Renal pelvis (tissue), 4 donors: Measurements from ENCODE around the gene GPR35. TPM values are rescaled to one million over a fixed set of nuclear protein-coding genes. Genes with fewer than 3 reads are reported as not detected.

ENCODE experiments used
- DNase-seq: peaks from one replicate; pipeline ENCODE4 v3.0.0-alpha.2; 2013
- polyA plus RNA-seq, 3 donors: library from polyadenylated mRNA; unstranded; fragments of 120-200 nt; gene quantifications; one replicate each; pipeline ENCODE4 v1.2.1, GENCODE V29; 2013; ENCODE audit not compliant: insufficient read length in 3 of 3

The GPR35 gene
- polyA plus RNA-seq, 3 donors, result 1.8 to 4.2 (median 2.5) TPM

DNA sequence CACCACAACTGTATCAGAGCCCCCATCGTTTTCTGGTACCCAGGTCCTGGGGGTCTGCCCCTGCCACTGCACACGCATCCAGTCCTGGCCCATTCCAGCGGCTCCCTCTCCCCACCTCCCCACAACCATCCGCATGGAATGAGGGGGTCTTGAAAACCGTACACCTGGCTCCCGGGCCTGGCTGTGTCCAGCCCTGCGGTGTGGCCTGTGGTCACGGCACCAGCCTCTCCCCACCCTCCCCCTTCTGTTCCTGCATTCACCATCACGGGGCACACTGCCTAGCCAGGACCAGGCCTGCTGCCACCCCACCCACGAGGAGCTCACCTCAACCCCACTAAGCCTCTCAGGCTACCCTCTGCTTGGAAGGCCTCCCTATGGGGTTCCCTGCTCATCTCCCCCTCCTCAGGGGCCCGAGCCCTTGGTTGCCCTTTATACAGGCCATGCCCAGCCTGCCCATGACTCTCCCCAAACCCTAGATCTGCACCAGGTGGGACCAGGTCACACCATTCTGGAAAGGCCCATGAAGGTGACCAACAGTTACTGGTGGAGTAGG, 11.4 kb downstream of the GPR35 start:
- DNase-seq, result no peak

DNA sequence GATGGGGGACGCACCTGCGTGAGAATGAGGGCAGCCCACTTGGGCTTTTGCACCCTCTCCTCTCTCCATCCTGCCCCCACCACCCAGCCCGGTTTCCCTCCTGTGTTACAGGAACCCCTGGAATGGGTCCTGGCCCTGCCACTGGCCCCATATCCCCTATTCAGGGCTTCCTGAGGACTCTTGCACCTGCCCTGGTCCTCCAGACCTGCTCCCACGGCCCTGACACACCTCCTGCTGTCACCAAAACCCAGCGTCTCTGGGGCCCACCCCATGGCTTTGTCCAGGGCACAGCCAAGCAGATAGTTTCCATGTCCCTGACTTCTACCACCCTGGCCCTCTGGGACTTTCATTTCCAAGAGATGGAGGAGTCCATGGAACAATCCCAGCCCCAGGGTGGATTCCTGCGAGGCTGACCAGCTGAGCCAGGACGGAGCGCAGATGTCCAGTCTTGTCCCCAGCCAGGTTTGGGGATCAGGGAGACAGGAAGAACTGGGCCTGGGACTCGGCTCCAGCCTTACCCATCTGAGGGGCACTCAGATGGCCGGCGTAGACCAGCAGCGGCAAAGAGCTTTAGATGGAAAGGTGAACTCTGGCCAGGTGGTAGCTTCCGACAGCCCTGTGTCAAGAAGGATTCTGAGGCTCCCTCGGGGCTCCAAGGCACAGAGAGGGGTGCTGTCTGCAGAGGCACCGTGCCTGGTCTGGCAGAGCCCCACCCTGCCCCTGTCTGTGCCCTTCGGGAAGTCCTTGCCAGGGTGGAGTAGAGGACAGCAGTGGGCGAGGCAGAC, 12.0 kb downstream of the GPR35 start:
- no peak for DNase-seq

DNA sequence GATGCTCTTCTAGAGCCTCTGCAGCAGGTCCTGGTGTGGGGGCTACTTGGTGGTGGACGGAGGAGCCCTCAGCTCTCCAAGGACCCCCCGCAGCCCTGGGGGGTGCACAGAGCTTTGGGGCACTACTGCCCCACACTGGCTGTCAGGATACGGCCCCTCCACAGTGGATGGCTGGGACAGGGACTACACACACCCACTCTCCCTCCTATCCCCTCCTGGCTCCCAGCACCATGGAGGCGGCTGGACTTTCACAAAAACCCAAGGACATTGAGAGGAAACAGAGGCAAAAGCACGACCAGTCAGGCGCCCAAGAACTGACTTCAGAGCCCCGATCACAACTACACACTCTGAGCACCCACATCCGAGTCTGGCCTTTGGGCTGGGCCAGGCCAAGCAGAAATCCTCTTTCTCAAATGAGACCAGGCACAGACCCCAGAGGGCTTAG, 12.6 kb downstream of the GPR35 start:
- DNase-seq, result no peak

DNA sequence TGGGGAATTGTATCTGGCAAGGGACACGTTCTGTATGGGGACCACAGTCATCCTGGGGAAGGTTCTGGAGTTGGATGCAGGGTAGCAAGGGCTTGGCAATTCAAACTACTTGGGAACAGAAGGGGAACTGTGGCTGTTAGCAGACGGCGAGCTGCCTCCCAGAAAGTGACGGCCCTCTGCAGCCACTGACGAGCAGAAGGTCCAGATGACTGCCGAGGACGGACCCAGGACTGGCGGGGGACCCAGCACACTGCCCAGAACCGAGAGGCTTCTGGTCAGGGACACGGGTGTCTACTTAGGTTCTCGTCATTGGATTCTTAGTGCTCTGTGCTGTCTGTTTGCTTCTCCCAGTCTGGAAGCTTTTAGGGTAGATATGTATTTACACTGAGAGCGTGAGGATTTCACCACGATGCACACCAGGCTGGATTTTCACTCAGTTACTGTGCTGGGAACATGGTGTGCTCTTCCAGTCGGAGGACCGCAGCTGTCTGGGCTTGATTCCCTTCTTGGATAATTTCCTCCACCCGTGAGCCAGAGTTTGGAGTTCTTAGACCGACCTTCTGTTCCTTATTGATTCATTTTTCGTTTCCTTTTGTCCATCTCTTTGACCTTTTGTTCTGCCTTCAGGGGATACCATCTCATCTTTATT, 13.4 kb downstream of the GPR35 start:
- DNase-seq, result no peak

DNA sequence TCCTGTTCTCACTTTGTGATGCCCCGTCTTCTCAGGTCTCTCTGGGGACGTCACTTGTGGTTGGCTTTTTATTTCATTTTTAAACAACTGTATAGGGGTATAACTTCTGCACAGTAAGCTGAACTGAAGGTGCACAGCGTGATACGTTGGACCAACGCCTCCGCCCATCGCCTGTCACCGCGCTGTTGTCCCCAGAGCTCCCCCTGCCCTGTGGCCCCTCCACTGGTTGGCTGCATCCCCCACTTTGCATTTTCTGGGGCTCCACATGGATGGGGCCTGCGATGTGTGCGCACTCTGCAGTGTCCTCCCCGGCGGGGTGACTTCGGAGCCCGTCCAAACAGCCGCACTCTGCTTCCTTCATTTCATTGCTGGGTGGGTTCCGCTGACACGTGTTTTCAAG, 14.3 kb downstream of the GPR35 start:
- DNase-seq, result no peak

DNA sequence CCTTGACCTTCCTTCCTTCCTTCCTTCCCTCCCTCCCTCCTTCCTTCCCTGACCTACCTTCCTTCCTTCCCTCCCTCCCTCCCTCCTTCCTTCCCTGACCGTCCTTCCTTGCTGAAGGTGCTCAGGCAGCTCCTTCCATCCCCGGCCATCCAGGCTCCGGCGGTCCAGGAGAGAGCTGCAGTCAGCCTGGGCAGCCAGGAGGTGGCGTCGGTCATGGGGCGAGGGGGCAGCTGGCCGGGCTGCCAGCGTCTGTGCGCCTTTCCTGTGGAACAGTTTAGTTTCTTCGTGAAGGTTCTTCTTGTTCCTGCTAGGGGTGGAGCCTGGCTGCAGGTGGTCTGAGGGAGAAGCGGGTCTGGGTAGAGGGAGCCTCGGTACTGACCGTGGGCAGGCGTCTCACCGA, 15.7 kb downstream of the GPR35 start:
- DNase-seq, result no peak

DNA sequence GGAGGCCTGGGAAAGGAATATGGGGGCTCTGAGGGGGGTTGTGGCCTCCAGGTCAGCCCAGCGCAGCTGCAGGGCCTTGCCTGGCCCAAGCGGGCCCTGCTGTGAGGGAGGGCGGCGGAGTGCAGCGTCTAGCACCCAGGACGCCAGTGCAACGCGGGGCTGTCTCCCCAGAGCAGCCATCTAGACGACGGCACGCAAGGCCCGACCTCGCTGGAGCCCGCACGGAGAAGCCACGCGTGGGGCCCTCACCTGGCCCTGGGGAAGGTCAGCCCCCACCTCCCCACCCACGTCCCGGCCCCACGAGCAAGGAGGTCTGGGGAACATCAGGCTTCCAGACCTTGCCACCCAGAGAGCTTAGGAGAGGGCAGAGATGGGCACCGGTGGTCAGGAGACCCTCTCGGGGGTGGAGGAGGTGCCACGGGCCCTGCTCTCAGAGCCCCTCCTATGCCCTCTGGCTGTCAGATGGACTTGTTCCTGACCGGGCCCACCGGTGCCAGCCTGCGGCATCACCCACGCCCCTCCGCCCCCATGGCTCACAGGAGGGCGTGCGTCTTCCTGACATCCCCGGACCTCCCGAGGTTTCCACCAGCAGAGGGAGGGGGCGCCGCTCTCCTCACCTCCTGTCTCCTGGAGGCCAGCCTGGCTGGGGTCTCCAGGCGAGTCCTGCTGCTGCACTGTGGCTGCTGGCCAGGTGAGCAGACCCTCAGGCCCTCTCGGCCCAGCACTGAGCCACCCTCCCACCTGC, 17.0 kb downstream of the GPR35 start:
- no peak for DNase-seq

DNA sequence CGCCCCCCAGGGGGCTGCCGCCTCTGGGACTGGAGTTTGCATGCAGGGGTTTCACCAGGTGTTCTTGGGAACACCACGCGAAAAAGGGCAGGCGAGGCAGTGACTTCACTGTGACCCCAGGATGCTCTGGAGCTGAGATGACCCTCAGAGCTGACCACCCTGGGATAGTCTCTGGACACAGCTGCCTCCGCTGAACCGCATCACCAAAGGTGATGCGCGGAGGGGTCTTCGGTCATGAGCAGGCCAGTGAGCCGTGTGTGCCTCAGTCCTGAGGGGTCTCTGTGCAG, 17.5 kb downstream of the GPR35 start:
- DNase-seq, result no peak

DNA sequence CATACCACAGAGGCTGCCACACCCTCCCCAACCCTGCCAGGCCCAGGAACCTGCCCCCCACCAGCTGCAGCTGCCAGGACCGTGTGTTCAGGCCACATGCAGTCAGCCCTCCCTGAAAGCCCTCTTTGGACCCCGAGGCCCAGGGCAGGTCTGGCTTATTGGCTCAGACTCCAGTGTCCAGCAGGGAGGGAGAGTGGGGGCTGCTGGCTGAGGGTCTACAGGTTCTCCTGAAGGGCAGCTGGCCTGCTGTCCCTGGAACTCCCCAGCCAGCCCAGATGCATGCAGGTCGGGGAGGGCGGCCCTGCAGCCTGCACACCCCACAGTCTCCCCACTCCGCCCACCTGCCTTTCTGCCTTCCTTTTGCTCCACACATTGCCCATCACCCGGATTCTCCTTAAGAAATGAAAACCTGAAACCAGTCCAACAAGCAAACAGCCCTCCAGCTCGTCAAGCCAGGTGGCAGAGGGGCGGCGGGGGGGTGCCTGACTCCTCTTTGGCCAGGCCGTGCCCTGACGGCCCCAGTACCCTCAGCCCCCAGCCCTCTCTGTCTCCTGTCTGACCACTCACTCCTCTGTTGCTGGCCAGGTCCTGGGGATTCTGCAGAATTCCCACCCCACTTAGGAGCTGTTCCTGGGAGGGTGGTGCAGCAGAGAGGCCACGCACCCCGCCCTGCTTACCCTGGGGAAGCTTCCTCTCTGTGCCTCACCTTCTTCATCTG, 18.0 kb downstream of the GPR35 start:
- DNase-seq, result no peak

DNA sequence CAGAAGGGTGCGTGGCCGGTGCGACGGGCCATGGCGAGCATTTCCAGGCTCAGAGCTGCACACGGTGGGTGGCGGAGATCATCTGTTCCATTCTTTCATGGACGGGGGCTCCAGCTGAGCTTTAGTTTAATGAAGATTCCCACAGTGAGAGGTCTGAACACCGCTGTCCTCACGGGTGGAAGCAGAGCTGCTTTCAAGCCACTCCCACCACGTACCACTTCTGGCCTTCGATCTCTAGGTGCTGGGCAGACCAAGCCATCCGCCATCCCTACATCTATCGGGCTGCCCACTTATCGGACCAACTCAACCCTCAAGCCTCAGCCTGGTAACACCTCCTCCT, 18.5 kb downstream of the GPR35 start:
- DNase-seq, result no peak

DNA sequence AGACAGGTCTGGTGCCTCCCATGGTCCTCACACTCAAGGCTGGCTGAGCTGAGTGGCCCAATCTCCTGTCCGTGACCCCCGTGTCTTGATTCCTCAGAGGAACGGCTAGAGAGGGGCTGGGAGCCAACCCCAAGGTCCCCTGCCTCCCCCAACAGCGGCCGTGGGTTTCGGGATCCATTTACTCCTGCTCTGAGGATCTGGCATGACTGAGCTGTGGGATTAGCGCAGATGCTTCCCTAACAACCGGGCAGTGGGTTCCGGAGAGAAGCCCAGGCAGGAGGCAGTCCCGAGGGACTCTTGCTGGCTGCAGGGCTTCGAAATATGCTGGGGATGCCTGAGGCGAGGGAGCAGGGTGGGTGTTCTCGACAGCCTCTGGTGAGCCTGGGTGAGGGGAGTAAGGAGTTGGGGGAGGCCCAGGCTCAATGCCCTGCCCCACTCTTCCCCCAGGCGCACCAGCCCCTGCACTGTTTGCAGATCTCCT, 18.9 kb downstream of the GPR35 start:
- DNase-seq, result no peak

DNA sequence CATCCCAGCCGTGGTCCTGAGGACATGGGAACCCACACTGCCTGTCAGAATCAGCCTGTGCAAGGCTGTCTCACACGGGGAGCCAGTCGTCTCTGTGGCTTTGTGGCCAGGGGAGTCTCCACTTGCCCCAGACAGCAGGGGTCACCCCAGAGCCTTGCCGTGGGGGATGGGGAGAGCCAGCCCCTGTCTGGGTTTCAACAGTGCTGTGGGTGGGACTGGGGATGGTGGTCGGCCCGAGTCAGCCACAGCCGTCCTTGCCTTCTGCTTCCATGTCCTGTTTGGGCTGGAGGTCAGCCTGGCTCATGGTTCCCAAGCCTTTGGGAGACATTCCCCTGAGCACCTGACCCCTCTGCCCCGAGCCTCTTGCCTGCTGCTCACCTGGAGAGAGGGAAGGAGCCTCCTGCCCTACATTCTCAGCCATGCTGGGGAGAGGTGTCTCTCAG, 19.6 kb downstream of the GPR35 start:
- no peak for DNase-seq

DNA sequence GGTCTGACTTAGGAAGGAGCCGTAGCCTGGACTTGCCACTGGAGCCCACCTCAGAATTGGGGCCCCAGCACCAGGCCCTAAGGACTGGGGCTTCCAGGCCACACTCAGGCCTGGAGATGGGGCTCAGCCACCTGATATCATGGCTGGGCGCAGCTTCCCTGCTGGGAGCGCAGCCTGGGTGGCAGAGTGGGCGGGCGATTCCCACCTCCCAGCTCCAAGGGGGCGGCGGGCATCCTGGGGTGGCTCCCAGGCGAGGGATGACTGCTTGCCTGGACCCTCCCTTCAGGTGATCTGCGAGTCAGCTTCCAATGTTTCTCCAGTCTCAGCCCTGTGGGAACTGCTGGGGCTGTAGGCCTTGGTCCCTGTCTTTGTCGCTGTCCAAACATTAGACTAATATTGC, 20.1 kb downstream of the GPR35 start:
- no peak for DNase-seq

DNA sequence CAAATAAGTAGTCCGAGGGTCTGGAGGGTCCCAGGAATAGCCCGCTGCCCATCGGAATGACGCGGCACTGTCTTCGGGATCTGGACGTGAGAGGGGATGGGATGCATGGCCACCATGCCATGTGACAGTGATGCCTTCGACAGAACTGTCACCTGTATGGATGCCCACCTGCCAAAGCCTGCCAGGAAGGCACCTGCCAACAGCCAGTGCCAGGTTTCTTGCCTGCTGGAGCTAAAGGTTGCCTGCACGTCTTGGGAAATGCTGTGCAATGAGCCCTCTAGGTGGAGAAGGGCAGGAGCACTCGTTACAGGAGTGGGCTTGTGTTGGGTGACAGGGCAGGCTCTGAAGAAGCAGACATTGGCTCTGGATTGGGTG, 20.5 kb downstream of the GPR35 start:
- DNase-seq, result no peak

DNA sequence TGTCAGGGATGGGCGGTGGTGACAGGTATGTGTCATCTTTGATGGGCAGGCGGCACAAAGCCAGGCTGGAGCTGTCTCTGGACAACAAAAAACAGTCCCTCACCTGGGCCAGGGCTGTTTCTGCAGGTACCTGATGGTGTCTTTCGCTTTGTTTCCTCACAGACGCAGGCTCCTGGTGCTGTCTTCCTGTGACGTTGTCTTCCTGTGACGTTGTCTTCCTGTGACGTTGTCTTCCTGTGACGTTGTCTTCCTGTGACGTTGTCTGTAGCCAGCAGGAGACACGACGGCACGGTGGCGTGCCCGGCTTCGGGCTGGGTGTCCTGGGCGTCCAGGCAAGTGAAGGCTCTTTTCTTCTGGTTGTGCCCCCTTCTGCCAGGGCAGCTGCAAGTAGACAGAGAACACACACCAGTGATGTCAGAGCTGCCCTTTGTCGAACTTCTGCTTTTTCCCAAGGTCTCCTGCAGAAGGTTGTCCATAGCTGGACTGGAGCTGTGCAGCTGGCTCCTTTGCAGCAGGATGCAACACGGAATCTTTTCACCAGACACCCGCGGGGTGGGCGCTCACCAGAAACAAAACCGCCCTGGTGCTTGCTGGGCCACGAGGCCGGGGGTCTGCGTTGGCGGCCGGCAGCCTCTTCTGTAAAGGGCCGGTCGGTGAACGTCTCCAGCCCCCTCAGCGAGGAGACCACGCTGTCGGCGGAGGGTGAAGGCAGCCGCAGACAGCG, 21.1 kb downstream of the GPR35 start:
- DNase-seq, result no peak

DNA sequence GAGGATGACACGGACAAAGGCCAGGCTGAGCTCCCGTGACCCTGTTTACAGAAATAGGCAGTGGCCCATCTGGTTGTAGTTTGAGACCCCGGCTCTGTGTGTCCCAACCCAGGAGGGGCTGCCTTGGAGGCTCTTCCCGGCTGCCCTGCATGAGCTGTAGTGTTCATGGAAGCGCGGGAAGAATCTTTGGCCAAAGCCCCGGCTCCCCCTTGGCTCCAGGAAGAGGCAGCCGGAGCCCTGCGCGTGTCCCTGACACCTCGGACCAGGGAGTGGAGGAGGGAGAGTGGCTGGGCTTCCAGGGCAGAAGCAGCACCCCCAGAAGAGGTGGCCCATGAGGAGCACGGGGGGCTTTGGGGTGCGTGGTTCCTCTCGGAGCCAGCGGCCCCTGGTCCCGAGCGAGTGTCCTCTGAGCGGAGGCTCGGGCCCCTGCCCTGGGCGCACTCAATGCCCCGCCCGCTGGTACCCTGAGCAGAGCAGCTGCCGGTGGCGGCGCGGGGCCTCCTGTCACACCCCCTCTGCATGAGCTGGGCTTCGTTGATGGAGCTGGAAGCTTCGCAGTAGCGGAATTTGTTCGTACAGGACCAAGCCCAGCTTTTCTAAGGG, 21.7 kb downstream of the GPR35 start:
- no peak for DNase-seq

DNA sequence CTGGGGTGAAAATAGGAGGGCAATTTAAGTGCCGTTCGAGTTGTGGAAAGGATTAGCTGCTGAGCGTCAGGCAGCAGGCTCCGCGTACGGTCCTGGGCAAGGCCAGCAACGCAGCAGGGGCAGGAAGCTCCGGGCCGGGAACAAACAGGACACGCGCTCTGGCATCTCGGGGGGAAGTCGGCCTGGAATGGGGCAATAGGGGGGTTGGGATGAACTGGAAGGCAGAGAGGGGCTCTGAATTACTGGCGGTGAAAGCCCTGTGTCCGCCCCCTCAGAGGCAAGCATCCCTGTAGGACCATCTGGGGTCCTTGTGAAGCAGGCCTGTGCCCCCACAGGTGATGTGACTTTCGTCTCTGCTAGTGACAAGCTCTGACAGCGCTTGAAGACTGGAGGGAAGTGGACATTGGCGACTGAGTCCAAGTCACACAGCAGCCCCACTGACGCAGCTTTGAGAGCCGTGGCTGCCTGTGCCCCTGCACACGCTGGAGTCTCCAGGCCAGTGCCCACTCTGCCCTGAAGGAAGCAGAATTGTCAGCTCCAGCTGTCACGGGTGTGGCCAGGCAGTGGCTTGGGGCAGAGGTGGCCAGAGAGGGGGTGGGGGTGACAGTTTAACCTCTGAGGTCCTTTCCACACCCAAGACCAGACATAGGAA, 22.3 kb downstream of the GPR35 start:
- no peak for DNase-seq

DNA sequence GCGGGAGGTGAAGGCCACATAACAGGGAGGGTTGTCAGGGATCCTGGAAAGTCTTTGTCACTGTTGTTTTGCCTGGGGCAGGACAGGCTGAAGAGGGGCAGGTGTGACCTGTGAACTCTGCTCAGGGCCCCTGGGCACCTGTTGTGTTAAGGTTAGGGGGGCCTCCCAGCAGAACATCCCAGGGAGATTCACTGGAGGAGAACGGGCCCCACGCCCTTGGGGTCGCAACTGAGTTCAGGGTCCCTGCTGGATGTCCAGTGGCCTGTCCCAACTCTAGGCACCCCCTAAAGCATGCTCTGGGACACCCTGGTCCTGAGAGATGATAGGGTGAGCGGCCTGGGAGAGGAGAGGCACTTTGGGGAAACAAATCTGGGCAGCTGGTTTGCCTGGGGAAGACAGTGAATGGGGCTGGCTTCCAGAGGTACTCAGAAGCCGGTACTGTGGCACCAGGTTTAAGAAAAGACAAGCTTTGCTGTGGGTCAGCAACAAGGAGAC, 22.9 kb downstream of the GPR35 start:
- DNase-seq, result no peak

DNA sequence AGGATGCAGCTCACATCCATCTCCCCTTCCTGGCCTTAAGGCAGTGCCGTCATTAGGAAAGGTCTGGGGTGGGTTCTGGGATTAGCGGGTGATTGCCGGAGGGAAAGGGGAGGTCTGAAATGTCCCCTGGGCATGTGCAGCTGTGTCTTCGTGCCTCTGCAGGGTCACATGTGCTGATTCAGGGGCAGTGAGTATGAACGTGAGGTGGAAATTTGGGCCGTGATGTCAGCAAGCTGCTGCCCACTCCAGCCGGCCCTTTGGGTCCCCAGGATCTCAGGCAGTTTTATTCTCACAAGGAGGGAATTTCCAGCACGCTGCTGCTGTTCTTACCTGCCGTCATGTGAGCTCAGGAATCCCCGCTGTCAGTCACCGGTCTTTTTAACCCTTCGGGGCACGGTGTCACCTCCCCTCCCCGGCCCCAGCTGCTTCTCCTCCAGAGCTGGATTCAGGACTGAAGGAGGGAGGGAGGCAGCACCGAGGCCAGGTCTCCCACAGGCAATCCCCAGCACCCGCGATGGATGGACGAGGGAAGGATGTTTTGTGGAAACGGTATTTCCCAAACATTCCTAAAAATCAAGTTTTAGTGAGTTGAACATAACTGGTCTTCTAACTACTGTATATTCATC, 23.5 kb downstream of the GPR35 start:
- DNase-seq, result no peak

DNA sequence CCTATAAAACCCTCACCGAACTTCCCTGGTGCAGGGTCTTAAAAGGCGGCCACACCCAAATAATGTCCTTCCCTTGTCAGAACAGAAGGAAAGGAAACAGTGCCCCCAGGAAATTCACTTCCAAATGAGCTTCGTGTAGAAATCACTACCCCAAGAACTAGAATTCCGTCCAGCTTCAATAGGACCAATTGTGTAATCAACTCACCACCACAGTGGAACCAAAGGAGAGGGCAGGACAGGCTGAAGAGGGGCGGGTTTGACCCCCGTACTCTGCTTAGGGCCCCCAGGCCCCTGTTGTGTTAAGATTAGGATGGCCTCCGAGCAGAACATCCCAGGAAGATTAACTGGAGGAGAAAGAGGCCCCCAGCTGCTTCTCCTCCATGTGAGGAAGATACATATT, 24.1 kb downstream of the GPR35 start:
- no peak for DNase-seq
